Measurements from ENCODE around the gene TBC1D1. TPM values are rescaled to one million over a fixed set of nuclear protein-coding genes. Genes with fewer than 3 reads are reported as not detected.

The TBC1D1 gene
- total RNA-seq, 1 donor from 2014 or later, result 133 TPM

DNA sequence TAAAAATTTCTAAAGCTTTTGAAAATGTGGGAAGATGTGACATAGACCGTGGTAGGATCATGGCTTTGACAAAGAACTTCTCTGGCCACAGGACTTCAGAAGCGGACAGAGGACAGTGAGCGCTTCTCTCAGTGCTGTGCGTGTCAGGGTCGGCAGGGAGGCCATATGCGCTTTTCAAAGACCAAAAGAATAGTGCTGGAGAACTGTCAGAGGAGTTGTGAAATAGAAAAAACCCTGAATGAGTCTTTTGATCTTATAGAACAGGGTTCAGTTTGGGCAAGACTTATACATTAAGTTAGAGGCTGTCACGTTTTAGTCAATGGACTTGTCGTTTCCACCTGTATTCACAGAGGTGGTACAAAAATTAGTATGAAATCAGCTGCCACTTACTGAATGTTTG, 146.7 kb downstream of the TBC1D1 start:
- Histone ChIP-seq H3K36me3 (ENCODE audit: control insufficient read depth, insufficient read depth, low read length) (no peaks in the 10 kb centered on the region), H3K27me3 (ENCODE audit: control insufficient read depth, insufficient read depth, low read length) (no peaks in the 10 kb centered on the region), H3K4me3 (ENCODE audit: low read depth, low read length) (no peak overlapping the region)
- TF ChIP-seq, protein P1, sequence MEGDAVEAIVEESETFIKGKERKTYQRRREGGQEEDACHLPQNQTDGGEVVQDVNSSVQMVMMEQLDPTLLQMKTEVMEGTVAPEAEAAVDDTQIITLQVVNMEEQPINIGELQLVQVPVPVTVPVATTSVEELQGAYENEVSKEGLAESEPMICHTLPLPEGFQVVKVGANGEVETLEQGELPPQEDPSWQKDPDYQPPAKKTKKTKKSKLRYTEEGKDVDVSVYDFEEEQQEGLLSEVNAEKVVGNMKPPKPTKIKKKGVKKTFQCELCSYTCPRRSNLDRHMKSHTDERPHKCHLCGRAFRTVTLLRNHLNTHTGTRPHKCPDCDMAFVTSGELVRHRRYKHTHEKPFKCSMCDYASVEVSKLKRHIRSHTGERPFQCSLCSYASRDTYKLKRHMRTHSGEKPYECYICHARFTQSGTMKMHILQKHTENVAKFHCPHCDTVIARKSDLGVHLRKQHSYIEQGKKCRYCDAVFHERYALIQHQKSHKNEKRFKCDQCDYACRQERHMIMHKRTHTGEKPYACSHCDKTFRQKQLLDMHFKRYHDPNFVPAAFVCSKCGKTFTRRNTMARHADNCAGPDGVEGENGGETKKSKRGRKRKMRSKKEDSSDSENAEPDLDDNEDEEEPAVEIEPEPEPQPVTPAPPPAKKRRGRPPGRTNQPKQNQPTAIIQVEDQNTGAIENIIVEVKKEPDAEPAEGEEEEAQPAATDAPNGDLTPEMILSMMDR (IDR thresholded peaks at IDR 0.05; ENCODE audit: insufficient read depth, low read length, poor library complexity, severe bottlenecking), result no peak
- DNase-seq (ENCODE audit: low read depth), result no peak

DNA sequence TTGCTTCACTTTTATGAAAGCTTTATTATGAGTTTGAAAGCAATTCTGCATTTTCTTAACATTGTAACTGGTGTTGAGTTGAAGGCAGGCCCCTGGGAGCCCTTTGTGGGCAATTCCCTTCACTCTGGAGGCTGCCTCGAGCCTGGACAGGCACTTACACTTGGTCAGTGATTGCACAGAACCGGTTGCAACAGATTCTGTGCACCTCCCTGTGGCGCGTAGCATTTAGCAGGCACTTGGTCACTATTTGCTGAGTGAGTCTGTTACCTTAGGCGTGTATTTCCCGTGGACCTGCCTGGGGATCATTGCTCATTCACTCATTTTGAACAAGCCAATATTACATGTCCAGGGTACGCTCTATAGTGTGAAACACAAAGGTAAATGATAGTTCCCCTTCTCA, 149.7 kb downstream of the TBC1D1 start:
- Histone ChIP-seq H3K36me3 (ENCODE audit: control insufficient read depth, insufficient read depth, low read length) (no peaks in the 10 kb centered on the region), H3K27me3 (ENCODE audit: control insufficient read depth, insufficient read depth, low read length) (no peaks in the 10 kb centered on the region), H3K4me3 (ENCODE audit: low read depth, low read length) (no peak overlapping the region)
- no peak for DNase-seq (ENCODE audit: low read depth)
- TF ChIP-seq, protein P1 (IDR thresholded peaks at IDR 0.05; ENCODE audit: insufficient read depth, low read length, poor library complexity, severe bottlenecking), result no peak

DNA sequence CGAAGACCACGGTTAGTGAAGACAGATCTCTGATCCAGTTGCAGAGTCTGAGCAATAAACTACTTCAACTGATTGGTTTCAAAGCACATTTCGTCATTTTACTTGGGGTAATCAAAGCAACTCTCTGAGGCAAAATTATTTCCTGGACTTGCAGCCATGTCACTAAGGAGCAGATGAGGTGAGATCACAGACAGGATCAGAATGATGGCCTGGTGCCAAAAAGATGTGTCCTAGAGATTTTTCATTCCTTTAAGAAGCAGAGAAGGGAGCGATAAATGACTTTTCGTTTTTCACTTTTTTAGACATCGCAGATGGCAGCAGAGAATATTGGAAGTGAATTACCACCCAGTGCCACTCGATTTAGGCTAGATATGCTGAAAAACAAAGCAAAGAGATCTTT, 153.2 kb downstream of the TBC1D1 start:
- Histone ChIP-seq H3K27me3 (ENCODE audit: control insufficient read depth, insufficient read depth, low read length) (no peaks in the 10 kb centered on the region), H3K4me3 (ENCODE audit: low read depth, low read length) (no peak overlapping the region), H3K36me3 (ENCODE audit: control insufficient read depth, insufficient read depth, low read length) (no peaks in the 10 kb centered on the region)
- no peak for DNase-seq (ENCODE audit: low read depth)
- TF ChIP-seq, protein P1 (IDR thresholded peaks at IDR 0.05; ENCODE audit: insufficient read depth, low read length, poor library complexity, severe bottlenecking), result no peak

- H3K27me3 ChIP-seq (ENCODE audit: control insufficient read depth, insufficient read depth, low read length), result no peaks in the 10 kb centered on the region
- TF ChIP-seq, protein P1 (IDR thresholded peaks at IDR 0.05; ENCODE audit: insufficient read depth, low read length, poor library complexity, severe bottlenecking), result no peak
- no peak overlapping the region for H3K4me3 ChIP-seq (ENCODE audit: low read depth, low read length)
- no peaks in the 10 kb centered on the region for H3K36me3 ChIP-seq (ENCODE audit: control insufficient read depth, insufficient read depth, low read length)
- no peak for DNase-seq (ENCODE audit: low read depth)
These were observed 154.6 kb downstream of the TBC1D1 start for GRCh38 chr4:38045289-38045988.

DNA sequence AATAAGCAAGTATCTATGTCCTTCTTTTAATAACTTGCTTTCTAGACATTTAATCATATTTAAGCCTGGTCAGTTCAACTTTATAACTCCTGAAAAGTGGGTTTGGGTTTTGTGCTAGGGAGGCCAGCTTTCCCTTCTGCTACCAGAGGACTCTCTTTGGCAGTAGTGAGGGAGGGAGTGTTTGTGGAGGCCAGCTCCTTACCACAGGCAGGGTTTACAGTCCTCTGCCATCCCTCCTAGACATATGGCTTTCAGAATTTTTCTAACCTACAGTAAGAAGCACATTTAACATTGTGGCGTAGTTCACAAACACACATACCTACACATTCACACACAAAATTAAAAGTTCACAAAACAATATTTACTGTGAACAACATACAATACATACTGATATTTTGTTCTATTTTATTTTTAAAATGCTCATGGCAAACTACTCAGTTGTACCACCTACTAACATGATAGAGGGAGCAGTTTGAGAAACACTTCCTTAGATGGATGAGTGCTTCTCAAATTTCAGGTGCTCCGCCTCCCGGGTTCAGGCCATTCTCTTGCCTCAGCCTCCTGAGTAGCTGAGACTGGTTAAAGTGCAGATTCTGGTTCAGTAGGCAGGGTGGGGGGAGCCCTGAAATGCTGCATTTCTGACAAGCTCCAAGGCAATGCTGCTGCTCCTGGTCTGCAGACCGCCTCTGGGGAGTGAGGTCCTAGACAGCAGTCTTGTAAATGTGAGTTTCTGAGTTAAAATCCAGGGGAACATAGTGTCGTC, 156.0 kb downstream of the TBC1D1 start:
- TF ChIP-seq, protein P1 (IDR thresholded peaks at IDR 0.05; ENCODE audit: insufficient read depth, low read length, poor library complexity, severe bottlenecking), result no peak
- DNase-seq (ENCODE audit: low read depth), result no peak

More for the DNA sequence above, 156.0 kb downstream of the TBC1D1 start:
- Histone ChIP-seq H3K36me3 (ENCODE audit: control insufficient read depth, insufficient read depth, low read length) (no peaks in the 10 kb centered on the region), H3K27me3 (ENCODE audit: control insufficient read depth, insufficient read depth, low read length) (no peaks in the 10 kb centered on the region), H3K4me3 (ENCODE audit: low read depth, low read length) (no peak overlapping the region)
